AG10803 (cell line): ENCODE measurements around the gene UGT1A1.
"Not testable (repeated sequence)": the region's sequence is repeated elsewhere in the genome, so short reads cannot be mapped to it uniquely, and the experiment has no call there.

ENCODE experiments used
- DNase-seq: peaks from one replicate; pipeline ENCODE4 v3.0.0; 2010; ENCODE audit warnings: low read depth
- H3K4me3 ChIP-seq: 2 replicates; pipeline ENCODE4 v1.5.1; 2011; ENCODE audit warnings: mild to moderate bottlenecking, low read length, control low read depth
- TF ChIP-seq, protein P1 (sequence below): conservative IDR thresholded peaks from 2 replicates; pipeline ENCODE4 v1.5.1; 2011; ENCODE audit warnings: mild to moderate bottlenecking, low read length, control low read depth, inconsistent platforms

The UGT1A1 gene

GRCh38 chr2:233747283-233747544 lies 12.9 kb upstream of the UGT1A1 start:
- no peak overlapping the region for H3K4me3 ChIP-seq
- TF ChIP-seq, protein P1, sequence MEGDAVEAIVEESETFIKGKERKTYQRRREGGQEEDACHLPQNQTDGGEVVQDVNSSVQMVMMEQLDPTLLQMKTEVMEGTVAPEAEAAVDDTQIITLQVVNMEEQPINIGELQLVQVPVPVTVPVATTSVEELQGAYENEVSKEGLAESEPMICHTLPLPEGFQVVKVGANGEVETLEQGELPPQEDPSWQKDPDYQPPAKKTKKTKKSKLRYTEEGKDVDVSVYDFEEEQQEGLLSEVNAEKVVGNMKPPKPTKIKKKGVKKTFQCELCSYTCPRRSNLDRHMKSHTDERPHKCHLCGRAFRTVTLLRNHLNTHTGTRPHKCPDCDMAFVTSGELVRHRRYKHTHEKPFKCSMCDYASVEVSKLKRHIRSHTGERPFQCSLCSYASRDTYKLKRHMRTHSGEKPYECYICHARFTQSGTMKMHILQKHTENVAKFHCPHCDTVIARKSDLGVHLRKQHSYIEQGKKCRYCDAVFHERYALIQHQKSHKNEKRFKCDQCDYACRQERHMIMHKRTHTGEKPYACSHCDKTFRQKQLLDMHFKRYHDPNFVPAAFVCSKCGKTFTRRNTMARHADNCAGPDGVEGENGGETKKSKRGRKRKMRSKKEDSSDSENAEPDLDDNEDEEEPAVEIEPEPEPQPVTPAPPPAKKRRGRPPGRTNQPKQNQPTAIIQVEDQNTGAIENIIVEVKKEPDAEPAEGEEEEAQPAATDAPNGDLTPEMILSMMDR, result no peak
- no peak for DNase-seq

DNA sequence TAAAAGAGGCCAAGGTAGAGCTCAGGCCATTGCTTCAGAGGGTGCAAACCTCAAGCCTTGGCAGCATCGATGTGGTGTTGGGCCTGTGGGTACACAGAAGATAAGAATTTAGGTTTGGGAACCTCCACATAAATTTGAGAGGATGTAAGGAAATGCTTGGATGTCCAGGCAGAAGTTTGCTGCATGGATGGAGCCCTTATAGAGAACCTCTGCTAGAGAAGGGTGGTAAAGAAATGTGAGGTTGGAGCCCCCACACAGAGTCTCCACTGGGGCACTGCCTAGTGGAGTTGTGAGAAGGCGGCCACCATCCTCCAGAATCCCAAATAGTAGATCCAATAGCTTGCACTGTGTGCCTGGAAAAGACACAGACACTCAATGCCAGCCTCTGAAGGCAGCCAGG lies 9.4 kb upstream of the UGT1A1 start:
- not testable (repeated sequence) for H3K4me3 ChIP-seq, DNase-seq

- H3K4me3 ChIP-seq, DNase-seq: not testable (repeated sequence)
Observed at GRCh38 chr2:233751212-233752009, 8.7 kb upstream of the UGT1A1 start.

DNA sequence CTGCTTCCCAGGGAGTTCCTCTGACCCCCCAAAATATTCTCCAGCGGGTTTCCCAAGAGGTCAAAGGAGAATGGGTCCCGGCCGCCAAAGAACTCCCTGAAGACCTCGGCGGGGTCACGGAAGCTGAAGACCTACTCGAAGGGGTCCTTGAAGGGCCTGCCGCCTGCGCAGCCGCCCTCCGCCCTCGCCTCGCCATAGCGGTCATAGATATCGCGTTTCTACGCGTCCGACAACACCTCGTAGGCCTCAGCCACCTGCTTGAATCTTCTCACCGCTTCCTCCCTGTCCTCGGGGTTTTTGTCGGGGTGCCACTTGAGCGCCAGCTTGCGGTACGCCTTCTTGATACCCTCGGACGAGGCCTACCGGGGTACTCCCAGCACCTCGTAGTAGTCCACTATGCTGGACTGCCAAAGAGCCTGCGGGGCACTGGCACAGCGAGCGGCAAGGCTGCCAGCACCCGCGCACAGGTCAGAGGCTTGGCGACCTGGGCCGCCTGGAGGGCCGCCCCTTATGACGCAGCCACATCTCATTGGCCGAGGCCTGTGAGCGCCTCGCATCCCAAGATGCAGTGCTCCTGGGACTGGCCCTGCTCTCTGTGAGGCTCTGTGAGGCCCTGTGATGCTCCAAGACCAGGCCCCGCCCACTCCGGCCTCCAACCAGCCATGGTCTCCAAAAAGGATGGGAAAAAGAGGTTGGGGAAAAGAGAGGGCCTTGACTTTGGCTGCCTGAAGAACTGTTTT lies 5.0 kb upstream of the UGT1A1 start:
- no peak overlapping the region for H3K4me3 ChIP-seq
- DNase-seq, result no peak
- TF ChIP-seq, protein P1, result no peak

- no peak for DNase-seq
- TF ChIP-seq, protein P1, result no peak
- H3K4me3 ChIP-seq, result no peak overlapping the region
Observed at GRCh38 chr2:233756429-233757081, 3.5 kb upstream of the UGT1A1 start.

DNA sequence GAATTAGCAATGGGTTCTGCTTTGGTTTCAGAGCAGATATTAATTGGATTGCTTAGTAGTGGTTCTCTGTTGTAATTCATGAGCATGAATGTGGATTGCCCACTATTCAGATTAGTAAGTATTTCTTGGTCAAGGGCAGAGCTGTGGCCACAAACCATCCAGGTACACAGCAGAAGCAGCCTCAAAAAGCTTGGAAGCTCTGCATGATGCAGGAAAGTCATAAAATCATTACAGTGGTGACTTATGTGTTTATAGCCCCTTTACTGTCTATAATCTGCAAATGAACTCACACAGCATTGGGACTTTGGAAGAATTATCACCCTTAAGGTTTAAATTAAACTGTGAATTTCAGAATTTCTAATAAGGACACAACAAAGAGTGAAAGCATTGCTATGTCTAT lies 1.9 kb upstream of the UGT1A1 start:
- H3K4me3 ChIP-seq, result no peak overlapping the region
- no peak for DNase-seq
- TF ChIP-seq, protein P1, result no peak

- DNase-seq, result no peak
- H3K4me3 ChIP-seq, result no peak overlapping the region
- TF ChIP-seq, protein P1, result no peak
Observed at GRCh38 chr2:233758849-233759248, 1.2 kb upstream of the UGT1A1 start.

DNA sequence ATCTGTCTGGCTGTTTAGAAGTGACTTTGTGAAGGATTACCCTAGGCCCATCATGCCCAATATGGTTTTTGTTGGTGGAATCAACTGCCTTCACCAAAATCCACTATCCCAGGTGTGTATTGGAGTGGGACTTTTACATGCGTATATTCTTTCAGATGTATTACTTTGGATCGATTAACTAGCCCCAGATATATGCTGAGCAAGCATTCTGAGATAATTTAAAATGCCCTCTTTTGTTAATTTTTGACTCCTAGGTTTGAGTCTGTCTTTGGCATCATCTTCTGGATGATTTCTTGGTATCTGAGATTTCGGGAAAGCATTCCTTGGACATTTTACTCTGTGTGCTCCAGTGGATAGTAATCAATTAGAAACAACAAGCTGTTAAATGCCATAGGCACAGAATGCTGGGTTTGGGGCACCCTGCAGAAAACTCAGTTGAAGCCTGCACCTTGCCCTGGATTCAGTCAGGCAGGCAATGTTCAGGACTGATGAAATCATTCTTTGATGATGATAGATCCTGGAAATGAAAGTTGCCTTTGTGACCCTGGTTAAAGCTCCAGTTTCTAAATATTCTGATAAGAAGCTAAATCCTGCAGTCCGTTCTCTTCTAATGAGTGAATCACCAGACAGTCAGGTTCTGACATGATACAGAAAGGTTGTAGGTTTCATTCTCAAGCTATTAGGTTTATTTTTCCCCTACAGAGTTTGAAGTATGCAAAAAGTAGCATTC lies 1.1 kb downstream of the UGT1A1 start:
- no peak for DNase-seq
- TF ChIP-seq, protein P1, result no peak
- no peak overlapping the region for H3K4me3 ChIP-seq
